Measurements from ENCODE around the gene EXOC6.
"Not testable (repeated sequence)": the region's sequence is repeated elsewhere in the genome, so short reads cannot be mapped to it uniquely, and the experiment has no call there.

The EXOC6 gene

GRCh38 chr10:92880917-92881316 lies 32.6 kb downstream of the EXOC6 start:
- no peak for DNase-seq (ENCODE audit: low read depth in 2 of 2)

GRCh38 chr10:92886334-92886961 lies 38.1 kb downstream of the EXOC6 start:
- no peak for DNase-seq (ENCODE audit: low read depth in 2 of 2)

DNA sequence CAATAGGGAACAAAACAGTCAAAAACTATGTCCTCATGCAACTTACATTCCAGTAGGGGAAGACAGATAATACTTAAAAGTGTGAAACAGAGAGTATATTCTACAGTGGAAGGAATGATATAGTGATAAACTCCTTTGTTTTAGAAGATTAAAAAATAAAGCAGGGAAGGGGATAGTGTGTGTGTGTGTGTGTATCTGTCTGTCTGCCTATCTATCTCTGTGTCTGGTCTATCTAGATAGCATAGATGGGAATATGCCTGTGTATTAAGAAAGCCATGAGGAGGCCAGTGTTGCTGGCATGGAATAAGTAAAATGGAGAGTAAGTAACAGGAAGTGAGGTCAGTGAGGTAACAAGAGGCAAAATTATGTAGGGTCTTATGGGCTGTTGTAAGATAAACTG lies 42.2 kb downstream of the EXOC6 start:
- DNase-seq (ENCODE audit: low read depth in 2 of 2), result no peak

- DNase-seq (ENCODE audit: low read depth in 2 of 2), result no peak
Observed at GRCh38 chr10:92891885-92892690, 43.8 kb downstream of the EXOC6 start.

- no peak for DNase-seq (ENCODE audit: low read depth in 2 of 2)
Observed at GRCh38 chr10:92892691-92893054, 44.4 kb downstream of the EXOC6 start.

DNA sequence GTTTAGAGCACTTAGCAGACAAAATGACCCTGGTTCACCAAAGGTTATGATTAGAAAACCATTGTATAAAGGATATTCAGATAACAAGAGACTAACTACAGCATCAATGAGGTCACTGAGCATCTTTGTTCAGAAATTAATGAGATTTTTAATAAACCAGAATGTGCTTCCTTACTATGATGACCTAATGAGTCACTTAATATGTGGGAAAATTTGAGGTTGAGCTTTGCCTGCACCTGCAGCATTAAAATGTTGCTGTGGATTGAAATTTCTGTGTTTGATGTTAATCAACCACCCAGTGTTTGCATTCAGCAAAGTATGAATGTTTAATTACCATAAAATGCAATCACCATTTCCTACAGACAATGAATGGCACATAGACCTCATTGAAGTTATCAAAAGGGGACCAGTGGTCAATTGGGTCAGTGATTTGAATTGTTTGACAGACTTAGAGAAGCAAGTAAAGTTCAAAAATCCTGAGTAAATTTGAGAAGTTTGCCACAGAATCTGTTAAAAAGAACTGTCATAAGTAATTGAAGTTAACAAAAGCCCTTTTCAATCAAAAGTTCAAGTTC lies 45.8 kb downstream of the EXOC6 start:
- no peak for DNase-seq (ENCODE audit: low read depth in 2 of 2)

DNA sequence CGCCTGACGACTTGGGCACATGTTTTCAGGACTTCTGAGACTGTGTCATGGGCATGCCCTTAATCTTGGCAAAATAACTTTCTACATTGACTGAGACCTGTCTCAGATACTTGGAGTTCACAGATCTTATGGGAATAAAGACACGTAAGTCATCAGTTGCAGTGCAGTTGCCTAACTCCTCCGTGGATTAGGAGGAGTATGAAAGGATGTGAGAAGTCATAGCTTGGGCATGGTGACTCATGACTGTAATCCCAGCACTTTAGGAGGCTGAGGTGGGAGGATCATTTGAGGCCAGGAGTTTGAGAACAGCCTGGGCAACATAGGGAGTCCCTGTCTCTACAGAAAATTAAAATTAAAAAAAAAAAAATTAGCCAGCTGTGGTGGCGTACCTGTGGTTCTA lies 49.6 kb downstream of the EXOC6 start:
- DNase-seq (ENCODE audit: low read depth in 2 of 2), result no peak

- no peak for DNase-seq (ENCODE audit: low read depth in 2 of 2)
Observed at GRCh38 chr10:92901819-92902251, 53.5 kb downstream of the EXOC6 start.

DNA sequence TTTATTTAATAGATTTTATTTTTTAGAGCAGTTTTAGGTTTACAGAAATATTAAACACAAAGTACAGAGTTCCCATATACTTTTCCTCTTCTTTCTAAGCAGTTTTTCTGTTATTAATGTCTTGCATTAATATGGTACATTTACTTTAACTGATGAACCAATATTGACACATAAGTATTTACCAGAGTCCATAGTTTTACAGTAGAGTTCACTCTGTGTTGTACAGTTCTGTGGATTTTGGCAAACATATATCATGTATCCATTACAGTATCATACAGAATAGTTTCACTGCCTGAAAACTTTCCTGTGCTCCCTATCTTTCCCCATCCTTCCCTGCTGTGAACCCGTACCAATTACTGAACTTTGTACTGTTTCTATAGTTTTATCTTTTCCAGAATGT lies 55.3 kb downstream of the EXOC6 start:
- DNase-seq (ENCODE audit: low read depth in 2 of 2), result no peak

DNA sequence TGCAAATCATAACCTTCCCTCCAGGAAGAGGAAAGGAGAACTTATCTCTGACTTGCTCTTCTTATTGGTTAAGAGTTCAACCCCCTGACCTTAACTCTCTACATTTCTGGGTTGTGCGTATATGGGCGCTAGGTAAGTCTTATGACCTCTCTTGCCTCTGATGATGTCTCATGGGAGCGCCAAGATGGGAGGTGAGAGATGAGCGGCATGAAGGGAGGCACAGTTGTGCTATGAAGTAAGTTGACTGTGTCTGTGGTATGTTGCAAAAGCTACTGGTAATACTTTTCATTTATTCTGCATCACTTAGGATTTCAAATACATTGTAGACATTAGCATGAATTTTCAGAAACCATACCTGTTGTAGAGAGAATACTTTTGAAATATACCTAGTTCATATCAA lies 59.0 kb downstream of the EXOC6 start:
- DNase-seq (ENCODE audit: low read depth in 2 of 2), result no peak

DNA sequence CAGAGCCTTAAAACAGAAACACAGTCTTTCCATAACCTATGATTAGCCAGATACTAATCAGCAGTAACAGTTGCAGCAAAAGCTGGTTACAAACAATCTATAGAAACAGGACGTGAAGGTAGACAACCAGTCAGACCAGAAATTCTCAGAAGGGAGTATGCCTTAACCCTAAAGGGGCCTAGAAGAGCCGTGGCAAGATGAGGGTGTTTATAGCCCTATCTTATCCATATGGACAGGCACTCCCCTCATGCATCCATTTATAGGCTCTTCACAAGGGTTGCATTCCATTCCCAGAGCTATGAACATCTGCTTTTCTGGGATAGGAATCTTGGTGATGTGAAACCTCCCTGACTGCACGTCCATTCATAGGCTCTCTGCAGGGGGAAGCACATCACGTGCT lies 64.3 kb downstream of the EXOC6 start:
- DNase-seq (ENCODE audit: low read depth in 2 of 2), result not testable (repeated sequence)

GRCh38 chr10:92913973-92914372 lies 65.7 kb downstream of the EXOC6 start:
- no peak for DNase-seq (ENCODE audit: low read depth in 2 of 2)

- DNase-seq (ENCODE audit: low read depth in 2 of 2), result peak; percentile 29 to 46
Observed at GRCh38 chr10:92914478-92915325, 66.4 kb downstream of the EXOC6 start.

DNA sequence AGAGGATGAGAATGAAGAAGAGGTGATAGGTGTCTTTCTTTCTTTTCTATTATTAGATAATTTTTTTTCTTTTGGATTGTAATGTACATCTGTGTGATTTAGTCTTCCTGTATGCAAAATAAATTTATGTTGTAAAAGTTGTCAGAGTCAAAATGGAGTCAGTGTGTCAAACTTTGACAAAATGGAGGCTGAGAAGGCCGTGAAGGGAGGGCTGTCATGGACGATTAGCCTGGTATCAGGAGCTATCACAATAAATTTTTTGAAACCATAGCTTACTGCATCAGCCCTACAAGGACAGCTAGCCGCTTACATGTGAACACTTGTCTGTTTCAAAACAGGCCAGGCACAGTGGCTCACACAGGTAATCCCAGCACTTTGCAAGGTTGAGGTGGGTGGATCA lies 67.6 kb downstream of the EXOC6 start:
- no peak for DNase-seq (ENCODE audit: low read depth in 2 of 2)

DNA sequence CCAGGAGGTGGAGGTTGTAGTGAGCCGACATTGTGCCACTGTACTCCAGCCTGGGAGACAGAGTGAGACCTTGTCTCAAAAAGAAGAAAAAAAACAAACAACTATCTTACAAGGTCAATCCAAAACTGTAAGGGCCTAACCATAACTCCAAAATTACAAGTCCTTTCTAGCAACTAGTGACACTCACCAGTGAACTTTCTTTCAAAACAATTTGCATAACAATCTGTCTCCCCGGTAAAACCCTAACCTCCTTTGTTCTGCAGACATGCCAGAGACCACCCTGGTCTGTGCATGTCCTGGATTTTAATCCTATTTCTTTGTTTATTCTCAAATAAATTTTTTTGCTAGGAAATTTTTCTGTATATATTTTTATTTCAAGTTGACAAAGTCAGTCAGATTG lies 68.1 kb downstream of the EXOC6 start:
- no peak for DNase-seq (ENCODE audit: low read depth in 2 of 2)

- DNase-seq (ENCODE audit: low read depth in 2 of 2), result no peak
Observed at GRCh38 chr10:92918603-92919002, 70.3 kb downstream of the EXOC6 start.

- DNase-seq (ENCODE audit: low read depth in 2 of 2), result no peak
Observed at GRCh38 chr10:92920866-92921265, 72.5 kb downstream of the EXOC6 start.

DNA sequence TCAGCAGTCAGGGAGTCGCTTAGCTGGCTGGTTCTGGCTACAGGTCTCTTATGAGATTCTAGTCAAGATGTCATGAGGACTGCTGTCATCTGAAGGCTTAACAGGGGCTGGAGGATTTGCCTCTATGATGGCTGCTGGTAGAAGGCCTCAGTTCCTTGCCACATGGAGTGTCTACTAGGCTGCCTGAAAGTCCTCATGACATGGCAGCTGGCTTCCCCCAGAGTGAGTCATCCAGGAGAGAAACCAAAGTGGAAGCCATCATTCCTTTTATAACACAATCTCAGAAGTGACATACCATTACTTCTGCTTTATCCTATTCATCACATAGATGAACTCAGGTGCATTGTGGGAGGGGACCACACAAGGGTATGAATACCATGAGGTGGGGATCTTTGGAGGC lies 75.1 kb downstream of the EXOC6 start:
- DNase-seq (ENCODE audit: low read depth in 2 of 2), result no peak

DNA sequence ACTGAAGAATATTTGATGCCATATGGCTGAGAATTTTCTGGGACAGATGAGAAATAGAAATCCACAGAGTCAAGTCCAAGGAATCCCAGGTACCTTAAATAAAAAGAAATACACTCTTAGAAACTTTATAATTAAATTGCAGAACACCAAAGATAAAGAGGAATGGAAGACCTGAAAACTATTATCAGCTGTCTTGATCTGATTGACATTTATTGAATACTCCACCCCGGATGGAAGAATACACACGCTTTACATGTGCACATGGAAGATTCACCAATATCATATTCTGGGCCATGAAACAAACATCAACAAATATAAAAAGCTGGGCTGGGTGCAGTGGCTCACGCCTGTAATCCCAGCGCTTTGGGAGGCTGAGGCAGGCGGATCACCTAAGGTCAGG lies 81.6 kb downstream of the EXOC6 start:
- DNase-seq (ENCODE audit: low read depth in 2 of 2), result no peak

GRCh38 chr10:92931597-92931996 lies 83.3 kb downstream of the EXOC6 start:
- no peak for DNase-seq (ENCODE audit: low read depth in 2 of 2)

- DNase-seq (ENCODE audit: low read depth in 2 of 2), result no peak
Observed at GRCh38 chr10:92937876-92938275, 89.6 kb downstream of the EXOC6 start.

DNA sequence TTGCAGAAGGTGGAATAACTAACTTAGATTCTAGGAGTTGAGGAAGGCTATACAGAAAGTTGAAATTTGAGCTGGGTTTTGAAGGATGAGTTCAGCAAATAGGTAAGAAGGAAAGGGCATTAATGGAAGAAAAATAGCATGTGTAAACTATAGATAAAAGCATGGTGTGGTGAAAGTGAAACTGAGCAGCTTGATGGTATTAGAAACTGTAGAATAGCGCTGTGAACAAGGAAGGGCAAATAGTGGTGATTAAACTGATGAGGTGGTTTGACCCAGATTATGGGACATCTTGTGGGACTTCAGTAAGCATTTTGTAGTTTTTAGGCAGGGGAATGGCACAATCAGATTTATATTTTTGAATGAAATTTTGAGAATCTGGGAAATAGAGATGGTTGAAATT lies 90.5 kb downstream of the EXOC6 start:
- no peak for DNase-seq (ENCODE audit: low read depth in 2 of 2)

All from activated CD4-positive, alpha-beta T cell treated with anti-CD3 and anti-CD28 coated beads for 24 hours (primary cell).